Activated T-helper 1 cell treated with anti-CD3 and anti-CD28 coated beads, Interleukin-2, amount 50 U/mL, for 16 hours (primary cell): ENCODE data around the gene CNBD2.
"Not testable (repeated sequence)": the region's sequence is repeated elsewhere in the genome, so short reads cannot be mapped to it uniquely, and the experiment has no call there.

ENCODE experiments used
- DNase-seq, 2 donors: peaks; one replicate each; pipeline ENCODE4 v3.0.0-alpha.2; 2020; ENCODE audit warnings: low read depth in 1 of 2, low spot score in 1 of 2

CNBD2 gene

GRCh38 chr20:36018208-36018988, 50.0 kb downstream of the CNBD2 start:
- no peak for DNase-seq

GRCh38 chr20:36026131-36026530, 57.7 kb downstream of the CNBD2 start:
- DNase-seq = not testable (repeated sequence)

- DNase-seq = no peak
Observed at GRCh38 chr20:36028106-36028808, 59.9 kb downstream of the CNBD2 start.

GRCh38 chr20:36030149-36030548, 61.8 kb downstream of the CNBD2 start:
- DNase-seq = no peak

- DNase-seq = no peak
Observed at GRCh38 chr20:36031806-36032205, 63.4 kb downstream of the CNBD2 start.

- DNase-seq = no peak
Observed at GRCh38 chr20:36034875-36035274, 66.5 kb downstream of the CNBD2 start.

GRCh38 chr20:36035745-36036144, 67.4 kb downstream of the CNBD2 start:
- no peak for DNase-seq

GRCh38 chr20:36036688-36037087, 68.3 kb downstream of the CNBD2 start:
- DNase-seq = no peak

GRCh38 chr20:36040571-36040970, 72.2 kb downstream of the CNBD2 start:
- DNase-seq = no peak

- DNase-seq = no peak
Observed at GRCh38 chr20:36043441-36043840, 75.1 kb downstream of the CNBD2 start.

GRCh38 chr20:36043892-36044515, 75.6 kb downstream of the CNBD2 start:
- DNase-seq = no peak

- no peak for DNase-seq
Observed at GRCh38 chr20:36045373-36045714, 77.0 kb downstream of the CNBD2 start.

GRCh38 chr20:36046073-36046798, 77.8 kb downstream of the CNBD2 start:
- not testable (repeated sequence) for DNase-seq

- DNase-seq = not testable (repeated sequence)
Observed at GRCh38 chr20:36049408-36049807, 81.0 kb downstream of the CNBD2 start.

GRCh38 chr20:36050436-36051317, 82.3 kb downstream of the CNBD2 start:
- DNase-seq = peak; percentile 83 to 86

GRCh38 chr20:36051318-36052116, 83.1 kb downstream of the CNBD2 start:
- no peak for DNase-seq

- DNase-seq = no peak
Observed at GRCh38 chr20:36052117-36052513, 83.7 kb downstream of the CNBD2 start.

GRCh38 chr20:36053863-36054518, 85.6 kb downstream of the CNBD2 start:
- DNase-seq = not testable (repeated sequence)

GRCh38 chr20:36055145-36055544, 86.8 kb downstream of the CNBD2 start:
- no peak for DNase-seq
